ENCODE data around the gene PDE8A.

- TF ChIP-seq, protein P1, sequence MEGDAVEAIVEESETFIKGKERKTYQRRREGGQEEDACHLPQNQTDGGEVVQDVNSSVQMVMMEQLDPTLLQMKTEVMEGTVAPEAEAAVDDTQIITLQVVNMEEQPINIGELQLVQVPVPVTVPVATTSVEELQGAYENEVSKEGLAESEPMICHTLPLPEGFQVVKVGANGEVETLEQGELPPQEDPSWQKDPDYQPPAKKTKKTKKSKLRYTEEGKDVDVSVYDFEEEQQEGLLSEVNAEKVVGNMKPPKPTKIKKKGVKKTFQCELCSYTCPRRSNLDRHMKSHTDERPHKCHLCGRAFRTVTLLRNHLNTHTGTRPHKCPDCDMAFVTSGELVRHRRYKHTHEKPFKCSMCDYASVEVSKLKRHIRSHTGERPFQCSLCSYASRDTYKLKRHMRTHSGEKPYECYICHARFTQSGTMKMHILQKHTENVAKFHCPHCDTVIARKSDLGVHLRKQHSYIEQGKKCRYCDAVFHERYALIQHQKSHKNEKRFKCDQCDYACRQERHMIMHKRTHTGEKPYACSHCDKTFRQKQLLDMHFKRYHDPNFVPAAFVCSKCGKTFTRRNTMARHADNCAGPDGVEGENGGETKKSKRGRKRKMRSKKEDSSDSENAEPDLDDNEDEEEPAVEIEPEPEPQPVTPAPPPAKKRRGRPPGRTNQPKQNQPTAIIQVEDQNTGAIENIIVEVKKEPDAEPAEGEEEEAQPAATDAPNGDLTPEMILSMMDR (tag by site-specific recombination; IDR thresholded peaks at IDR 0.05) = no peak
- TF ChIP-seq ZSCAN18 (tag by site-specific recombination; IDR thresholded peaks at IDR 0.05) = no peak
- TF ChIP-seq, protein P2, sequence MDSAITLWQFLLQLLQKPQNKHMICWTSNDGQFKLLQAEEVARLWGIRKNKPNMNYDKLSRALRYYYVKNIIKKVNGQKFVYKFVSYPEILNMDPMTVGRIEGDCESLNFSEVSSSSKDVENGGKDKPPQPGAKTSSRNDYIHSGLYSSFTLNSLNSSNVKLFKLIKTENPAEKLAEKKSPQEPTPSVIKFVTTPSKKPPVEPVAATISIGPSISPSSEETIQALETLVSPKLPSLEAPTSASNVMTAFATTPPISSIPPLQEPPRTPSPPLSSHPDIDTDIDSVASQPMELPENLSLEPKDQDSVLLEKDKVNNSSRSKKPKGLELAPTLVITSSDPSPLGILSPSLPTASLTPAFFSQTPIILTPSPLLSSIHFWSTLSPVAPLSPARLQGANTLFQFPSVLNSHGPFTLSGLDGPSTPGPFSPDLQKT (IDR thresholded peaks at IDR 0.05; ENCODE audit: borderline replicate concordance, low read depth, low read length) = no peak
- no peak for TF ChIP-seq TSHZ1 (tag by site-specific recombination; IDR thresholded peaks at IDR 0.05; ENCODE audit: borderline replicate concordance)
- TF ChIP-seq ZNF280C (tag by site-specific recombination; IDR thresholded peaks at IDR 0.05) = no peak
- TF ChIP-seq ZNF23 (tag by site-specific recombination; IDR thresholded peaks at IDR 0.05; ENCODE audit: borderline replicate concordance) = no peak
- TF ChIP-seq ZNF555 (tag by site-specific recombination; conservative IDR thresholded peaks at IDR 0.05) = no peak
- TF ChIP-seq ZNF155 (tag by site-specific recombination; IDR thresholded peaks at IDR 0.05) = no peak
Observed at GRCh38 chr15:84942456-84942855, 39.2 kb upstream of the PDE8A start.
